ENCODE results near the gene ZNF282. TPM values are rescaled to one million over a fixed set of nuclear protein-coding genes. Genes with fewer than 3 reads are reported as not detected.
"Not testable (repeated sequence)": the region's sequence is repeated elsewhere in the genome, so short reads cannot be mapped to it uniquely, and the experiment has no call there.

ZNF282 gene
- total and polyA plus RNA-seq, 4 donors = 5.3 to 21.4 (median 12.2) TPM

- H3K4me3 ChIP-seq (ENCODE audit: low read length in 2 of 2) = no peak overlapping the region
- H3K27ac ChIP-seq (ENCODE audit: low read depth in 1 of 2, low read length in 2 of 2) = no peak overlapping the region
- peak in 1 of 2 donors; percentile 53 for DNase-seq
- no peaks in the 10 kb centered on the region for H3K9me3 ChIP-seq (ENCODE audit: control insufficient read depth, low read length)
- peaks cover 6 to 7% of the 10 kb centered on the region in 2 donors for H3K36me3 ChIP-seq (ENCODE audit: control insufficient read depth in 1 of 2, insufficient read depth in 2 of 2, low read length in 1 of 2)
- intact Hi-C loops (cut with DNase I) = no loop called here
- H3K4me1 ChIP-seq (ENCODE audit: control insufficient read depth in 1 of 2, insufficient read depth in 2 of 2, low read length in 2 of 2) = no peaks in the 10 kb centered on the region
- ATAC-seq (ENCODE audit: low FRiP score) = no peak
- no peaks in the 10 kb centered on the region for H3K27me3 ChIP-seq (ENCODE audit: control insufficient read depth in 1 of 2, insufficient read depth in 2 of 2, low read length in 1 of 2)
- WGBS, 2 donors = 95 to 99% methylated on average over 19 of the region's 19 CpGs
Measured at GRCh38 chr7:149225106-149225505, 29.8 kb downstream of the ZNF282 start.

- peak in 1 of 2 donors; percentile 76 for DNase-seq
- Histone ChIP-seq H3K36me3 (ENCODE audit: control insufficient read depth in 1 of 2, insufficient read depth in 2 of 2, low read length in 1 of 2) (peaks cover 6 to 7% of the 10 kb centered on the region in 2 donors), H3K9me3 (ENCODE audit: control insufficient read depth, low read length) (no peaks in the 10 kb centered on the region), H3K4me1 (ENCODE audit: control insufficient read depth in 1 of 2, insufficient read depth in 2 of 2, low read length in 2 of 2) (no peaks in the 10 kb centered on the region), H3K27me3 (ENCODE audit: control insufficient read depth in 1 of 2, insufficient read depth in 2 of 2, low read length in 1 of 2) (no peaks in the 10 kb centered on the region), H3K4me3 (ENCODE audit: low read length in 2 of 2) (no peak overlapping the region), H3K27ac (ENCODE audit: low read depth in 1 of 2, low read length in 2 of 2) (no peak overlapping the region)
- 93 to 94% methylated on average over 22 of the region's 22 CpGs for WGBS, 2 donors
- ATAC-seq (ENCODE audit: low FRiP score) = peak; percentile 8
- intact Hi-C loops (cut with DNase I) = no loop called here
Measured at GRCh38 chr7:149225656-149226055, 30.3 kb downstream of the ZNF282 start.

- intact Hi-C loops (cut with DNase I); H3K36me3 ChIP-seq (ENCODE audit: control insufficient read depth in 1 of 2, insufficient read depth in 2 of 2, low read length in 1 of 2); H3K4me1 ChIP-seq (ENCODE audit: control insufficient read depth in 1 of 2, insufficient read depth in 2 of 2, low read length in 2 of 2): not testable (repeated sequence)
Measured at GRCh38 chr7:149226366-149226765, 31.0 kb downstream of the ZNF282 start.

GRCh38 chr7:149226840-149227494 lies 31.6 kb downstream of the ZNF282 start:
- peaks cover 6 to 7% of the 10 kb centered on the region in 2 donors for H3K36me3 ChIP-seq (ENCODE audit: control insufficient read depth in 1 of 2, insufficient read depth in 2 of 2, low read length in 1 of 2)
- ATAC-seq (ENCODE audit: low FRiP score) (no peak), DNase-seq (peak in 1 of 2 donors; percentile 50)
- H3K27ac ChIP-seq (ENCODE audit: low read depth in 1 of 2, low read length in 2 of 2) = no peak overlapping the region
- H3K4me3 ChIP-seq (ENCODE audit: low read length in 2 of 2) = no peak overlapping the region
- no peaks in the 10 kb centered on the region for H3K27me3 ChIP-seq (ENCODE audit: control insufficient read depth in 1 of 2, insufficient read depth in 2 of 2, low read length in 1 of 2)
- no peaks in the 10 kb centered on the region for H3K4me1 ChIP-seq (ENCODE audit: control insufficient read depth in 1 of 2, insufficient read depth in 2 of 2, low read length in 2 of 2)
- 75 to 90% methylated on average over 6 of the region's 6 CpGs for WGBS, 2 donors
- no peaks in the 10 kb centered on the region for H3K9me3 ChIP-seq (ENCODE audit: control insufficient read depth, low read length)
- intact Hi-C loops (cut with DNase I) = no loop called here

More at GRCh38 chr7:149226366-149226765, 31.0 kb downstream of the ZNF282 start:
- not testable (repeated sequence) for H3K4me3 ChIP-seq (ENCODE audit: low read length in 2 of 2); H3K27me3 ChIP-seq (ENCODE audit: control insufficient read depth in 1 of 2, insufficient read depth in 2 of 2, low read length in 1 of 2); H3K9me3 ChIP-seq (ENCODE audit: control insufficient read depth, low read length); ATAC-seq (ENCODE audit: low FRiP score); H3K27ac ChIP-seq (ENCODE audit: low read depth in 1 of 2, low read length in 2 of 2)
- peak in 1 of 2 donors; percentile 50 for DNase-seq
- 87 to 91% methylated on average over 17 of the region's 17 CpGs for WGBS, 2 donors

GRCh38 chr7:149228831-149229471 lies 33.6 kb downstream of the ZNF282 start:
- no peak for ATAC-seq (ENCODE audit: low FRiP score)
- no peak for DNase-seq
- Histone ChIP-seq H3K27ac (ENCODE audit: low read depth in 1 of 2, low read length in 2 of 2) (no peak overlapping the region), H3K27me3 (ENCODE audit: control insufficient read depth in 1 of 2, insufficient read depth in 2 of 2, low read length in 1 of 2) (no peaks in the 10 kb centered on the region), H3K4me1 (ENCODE audit: control insufficient read depth in 1 of 2, insufficient read depth in 2 of 2, low read length in 2 of 2) (no peaks in the 10 kb centered on the region), H3K36me3 (ENCODE audit: control insufficient read depth in 1 of 2, insufficient read depth in 2 of 2, low read length in 1 of 2) (peaks cover 6 to 7% of the 10 kb centered on the region in 2 donors), H3K9me3 (ENCODE audit: control insufficient read depth, low read length) (no peaks in the 10 kb centered on the region), H3K4me3 (ENCODE audit: low read length in 2 of 2) (no peak overlapping the region)
- WGBS, 2 donors = 55 to 60% methylated on average over 7 of the region's 7 CpGs
- intact Hi-C loops (cut with DNase I) = no loop called here

GRCh38 chr7:149229526-149229925 lies 34.2 kb downstream of the ZNF282 start:
- ATAC-seq (ENCODE audit: low FRiP score) = no peak
- H3K36me3 ChIP-seq (ENCODE audit: control insufficient read depth in 1 of 2, insufficient read depth in 2 of 2, low read length in 1 of 2) = peaks cover 3% of the 10 kb centered on the region in 2 donors
- no peak overlapping the region for H3K27ac ChIP-seq (ENCODE audit: low read depth in 1 of 2, low read length in 2 of 2)
- WGBS, 2 donors = 63 to 71% methylated on average over 6 of the region's 6 CpGs
- H3K27me3 ChIP-seq (ENCODE audit: control insufficient read depth in 1 of 2, insufficient read depth in 2 of 2, low read length in 1 of 2) = no peaks in the 10 kb centered on the region
- DNase-seq = no peak
- intact Hi-C loops (cut with DNase I) = no loop called here
- no peak overlapping the region for H3K4me3 ChIP-seq (ENCODE audit: low read length in 2 of 2)
- H3K9me3 ChIP-seq (ENCODE audit: control insufficient read depth, low read length) = no peaks in the 10 kb centered on the region
- no peaks in the 10 kb centered on the region for H3K4me1 ChIP-seq (ENCODE audit: control insufficient read depth in 1 of 2, insufficient read depth in 2 of 2, low read length in 2 of 2)

GRCh38 chr7:149232362-149232761 lies 37.0 kb downstream of the ZNF282 start:
- no peaks in the 10 kb centered on the region for H3K36me3 ChIP-seq (ENCODE audit: control insufficient read depth in 1 of 2, insufficient read depth in 2 of 2, low read length in 1 of 2)
- H3K4me1 ChIP-seq (ENCODE audit: control insufficient read depth in 1 of 2, insufficient read depth in 2 of 2, low read length in 2 of 2) = no peaks in the 10 kb centered on the region
- DNase-seq (no peak), ATAC-seq (ENCODE audit: low FRiP score) (no peak)
- no peak overlapping the region for H3K4me3 ChIP-seq (ENCODE audit: low read length in 2 of 2)
- H3K27ac ChIP-seq (ENCODE audit: low read depth in 1 of 2, low read length in 2 of 2) = no peak overlapping the region
- H3K27me3 ChIP-seq (ENCODE audit: control insufficient read depth in 1 of 2, insufficient read depth in 2 of 2, low read length in 1 of 2) = no peaks in the 10 kb centered on the region
- intact Hi-C loops (cut with DNase I) = no loop called here
- 77 to 80% methylated on average over 2 of the region's 2 CpGs for WGBS, 2 donors
- H3K9me3 ChIP-seq (ENCODE audit: control insufficient read depth, low read length) = no peaks in the 10 kb centered on the region

GRCh38 chr7:149233655-149234204 lies 38.4 kb downstream of the ZNF282 start:
- intact Hi-C loops (cut with DNase I); H3K27me3 ChIP-seq (ENCODE audit: control insufficient read depth in 1 of 2, insufficient read depth in 2 of 2, low read length in 1 of 2): not testable (repeated sequence)

More at GRCh38 chr7:149233655-149234204, 38.4 kb downstream of the ZNF282 start:
- not testable (repeated sequence) for H3K4me1 ChIP-seq (ENCODE audit: control insufficient read depth in 1 of 2, insufficient read depth in 2 of 2, low read length in 2 of 2); H3K27ac ChIP-seq (ENCODE audit: low read depth in 1 of 2, low read length in 2 of 2); H3K9me3 ChIP-seq (ENCODE audit: control insufficient read depth, low read length); ATAC-seq (ENCODE audit: low FRiP score); H3K36me3 ChIP-seq (ENCODE audit: control insufficient read depth in 1 of 2, insufficient read depth in 2 of 2, low read length in 1 of 2); H3K4me3 ChIP-seq (ENCODE audit: low read length in 2 of 2)
- WGBS, 2 donors = 55% methylated on average over 7 of the region's 7 CpGs
- DNase-seq = peak in 1 of 2 donors; percentile 11

All from aorta (tissue), 5 donors.